Activated naive CD4-positive, alpha-beta T cell treated with anti-CD3 and anti-CD28 coated beads, Interleukin-2, amount 50 U/mL, for 16 hours (primary cell): ENCODE data around the gene C10orf90.
"Not testable (repeated sequence)": the region's sequence is repeated elsewhere in the genome, so short reads cannot be mapped to it uniquely, and the experiment has no call there.

Experiments
- DNase-seq: peaks from one replicate; pipeline ENCODE4 v3.0.0-alpha.2; 2020

Gene C10orf90

GRCh38 chr10:126387041-126387921 lies 283.2 kb downstream of the C10orf90 start:
- DNase-seq = no peak

DNA sequence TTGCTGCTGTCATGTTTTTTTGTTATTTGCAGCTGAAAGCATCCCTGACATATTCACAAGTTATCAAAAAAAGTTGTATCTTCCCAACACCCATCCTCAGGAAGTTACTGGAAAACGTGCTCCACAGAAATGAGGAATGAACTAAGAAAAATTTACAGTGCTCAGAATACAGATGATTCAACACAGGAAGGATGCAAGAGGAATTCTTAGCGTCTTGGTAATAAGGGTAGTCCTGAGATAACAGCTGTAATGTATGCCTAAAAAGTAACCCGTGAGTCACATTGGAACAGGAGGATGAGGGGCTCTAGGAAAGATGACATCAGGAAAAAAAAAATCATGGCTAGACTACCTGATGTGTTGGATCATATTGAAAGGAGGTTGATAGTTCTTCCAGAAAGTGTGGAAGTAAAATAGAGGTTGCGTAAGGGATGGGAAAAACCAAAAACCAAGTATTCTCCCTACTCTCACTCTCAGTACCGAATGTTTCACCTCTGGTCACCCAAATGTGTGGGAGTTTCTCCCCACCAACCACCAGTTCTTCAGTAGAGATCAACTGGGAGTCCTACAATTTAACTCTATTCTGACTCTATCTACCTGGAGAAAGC lies 286.1 kb downstream of the C10orf90 start:
- DNase-seq = no peak

DNA sequence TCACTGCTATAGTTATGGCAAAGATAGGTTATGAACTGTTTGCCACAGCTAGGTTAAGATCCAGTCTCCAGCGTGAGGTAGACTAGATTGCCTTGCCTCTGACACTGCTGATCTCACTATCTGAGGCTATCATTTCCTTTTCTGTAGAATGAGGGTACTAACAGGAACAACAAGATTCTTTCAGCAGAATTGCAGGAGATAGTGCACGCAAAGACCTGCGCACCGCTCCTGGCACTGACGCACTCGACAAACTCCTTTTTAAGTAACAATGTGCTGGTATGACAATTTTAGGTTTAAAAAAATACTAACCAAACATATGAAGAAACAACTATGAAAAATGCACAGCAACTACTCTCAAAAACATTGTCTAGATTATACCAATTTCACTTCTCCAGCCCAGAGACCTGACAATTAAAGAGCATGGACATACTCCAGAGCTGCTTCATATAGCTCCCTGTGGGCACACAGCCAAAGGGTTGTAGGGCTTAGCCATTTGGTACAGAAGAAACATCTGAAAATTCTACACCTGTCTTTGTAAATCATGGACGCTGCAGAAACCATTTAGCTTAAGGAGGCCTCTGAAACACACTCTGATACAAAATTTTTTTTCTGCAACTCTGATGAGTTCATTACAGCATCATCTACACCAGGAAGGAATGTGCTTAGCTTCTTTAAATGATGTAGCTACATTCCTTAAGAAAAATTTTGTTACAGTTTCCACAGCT lies 290.0 kb downstream of the C10orf90 start:
- DNase-seq = no peak

- not testable (repeated sequence) for DNase-seq
Measured at GRCh38 chr10:126379166-126379565, 291.3 kb downstream of the C10orf90 start.

DNA sequence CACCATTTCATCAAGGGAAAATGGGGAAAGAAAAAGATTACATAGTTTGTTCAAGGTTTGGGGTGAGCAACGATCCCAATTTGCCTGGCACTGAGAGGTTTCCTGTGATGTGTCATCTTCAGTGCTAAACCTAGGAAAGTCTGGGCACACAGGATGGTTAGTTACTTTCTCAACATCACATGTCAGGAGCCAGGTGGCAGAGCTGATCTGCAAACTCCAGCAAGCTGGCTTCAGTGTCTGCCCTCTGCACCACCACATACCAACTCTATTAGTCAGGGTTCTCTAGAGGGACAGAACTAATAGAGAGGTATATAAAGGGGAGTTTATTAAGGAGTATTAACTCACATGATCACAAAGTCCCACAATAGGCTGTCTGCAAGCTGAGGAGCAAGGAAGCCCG lies 293.5 kb downstream of the C10orf90 start:
- no peak for DNase-seq

- DNase-seq = no peak
Measured at GRCh38 chr10:126375926-126376554, 294.5 kb downstream of the C10orf90 start.

GRCh38 chr10:126375299-126375698 lies 295.2 kb downstream of the C10orf90 start:
- DNase-seq = no peak
